ENCODE data around the gene CCNL1.

The CCNL1 gene

GRCh38 chr3:157136647-157137387 lies 23.1 kb downstream of the CCNL1 start:
- DNase-seq (ENCODE audit: extremely low spot score): no peak
- ChIA-PET POLR2A (interaction anchor here (1.1 kb wide), 1 partner anchor 48 kb away, joined by 6 read pairs; no protein-coding TSS in a partner anchor), CTCF (interaction anchor here (0.7 to 44.0 kb wide), 57 partner anchors 12 to 1126 kb away, joined by 3 to 1428 read pairs (median 5); partner anchors contain the start of genes CCNL1, SSR3 and TIPARP)
- no peak for TF ChIP-seq CTCF (IDR thresholded peaks at IDR 0.05; ENCODE audit: control extremely low read depth, extremely low read depth, low read depth, missing control alignments)

GRCh38 chr3:157135671-157136396 lies 24.1 kb downstream of the CCNL1 start:
- no peak for TF ChIP-seq CTCF (IDR thresholded peaks at IDR 0.05; ENCODE audit: control extremely low read depth, extremely low read depth, low read depth, missing control alignments)
- ChIA-PET POLR2A (interaction anchor here (1.1 kb wide), 1 partner anchor 47 kb away, joined by 6 read pairs; no protein-coding TSS in a partner anchor), CTCF (interaction anchor here (1.9 to 44.0 kb wide), 11 partner anchors 13 to 985 kb away, joined by 4 to 1428 read pairs (median 22); partner anchors contain the start of genes CCNL1 and TIPARP)
- DNase-seq (ENCODE audit: extremely low spot score): no peak

GRCh38 chr3:157134620-157135191 lies 25.2 kb downstream of the CCNL1 start:
- ChIA-PET CTCF (interaction anchor here (3.9 to 44.0 kb wide), 7 partner anchors 14 to 983 kb away, joined by 15 to 1428 read pairs (median 53); partner anchors contain the start of gene TIPARP), POLR2A (interaction anchor here (1.5 kb wide), 2 partner anchors 40 to 46 kb away, joined by 3 to 4 read pairs; no protein-coding TSS in a partner anchor)
- DNase-seq (ENCODE audit: extremely low spot score): no peak
- no peak for TF ChIP-seq CTCF (IDR thresholded peaks at IDR 0.05; ENCODE audit: control extremely low read depth, extremely low read depth, low read depth, missing control alignments)

- CTCF ChIA-PET: interaction anchor here (0.8 to 44.0 kb wide), 7 partner anchors 29 to 983 kb away, joined by 3 to 1428 read pairs (median 3); no protein-coding TSS in a partner anchor
- POLR2A ChIA-PET: interaction anchor here (1.5 kb wide), 2 partner anchors 39 to 45 kb away, joined by 3 to 4 read pairs; no protein-coding TSS in a partner anchor
- no peak for TF ChIP-seq CTCF (IDR thresholded peaks at IDR 0.05; ENCODE audit: control extremely low read depth, extremely low read depth, low read depth, missing control alignments)
- DNase-seq (ENCODE audit: extremely low spot score): no peak
Observed at GRCh38 chr3:157133434-157134320, 26.3 kb downstream of the CCNL1 start.

- ChIA-PET CTCF (interaction anchor here (1.1 to 44.0 kb wide), 5 partner anchors 30 to 983 kb away, joined by 3 to 1428 read pairs (median 4); no protein-coding TSS in a partner anchor), POLR2A (no interaction called here)
- TF ChIP-seq CTCF (IDR thresholded peaks at IDR 0.05; ENCODE audit: control extremely low read depth, extremely low read depth, low read depth, missing control alignments): no peak
- no peak for DNase-seq (ENCODE audit: extremely low spot score)
Observed at GRCh38 chr3:157132936-157133335, 27.0 kb downstream of the CCNL1 start.

Data from GM10248 (cell line).